K562 (cell line): ENCODE data around the gene WWC2. TPM values are rescaled to one million over a fixed set of nuclear protein-coding genes. Genes with fewer than 3 reads are reported as not detected.

Source experiments
- ATAC-seq: fragments of 200-7000 bp; cut with Tn5 transposase; 3 replicates; pipeline ENCODE4 v1.9.1; 2020; ENCODE audit warnings: moderate library complexity
- BruUV-seq: library from RNA; stranded (reverse); fragments of 400-500 nt; replicated peaks from 2 replicates; lab custom pipeline; 2021; lab: Mats Ljungman, UMichigan
- CTCF ChIA-PET: fragments of 300-600 bp; formaldehyde crosslinking; extraction: SDS; loops from one replicate; lab custom pipeline; 2021; ENCODE audit warnings: low intra/inter-chr PET ratio; lab: Yijun Ruan, JAX
- POLR2A ChIA-PET: fragments of 300-600, 350-650 bp; sonication (Branson Sonifier 250); formaldehyde crosslinking; extraction: SDS; loops from one replicate; lab custom pipeline; 2021; ENCODE audit warnings: antibody characterized with exemption, inconsistent platforms; lab: Yijun Ruan, JAX
- DNase-seq, 4 experiments: peaks; one replicate each; pipeline versions ENCODE4 v3.0.0 to v3.0.0-alpha.2; 2011 to 2018; ENCODE audit warnings: low spot score in 3 of 4, mixed read lengths in 3 of 4; ENCODE audit errors: extremely low read depth in 1 of 4
- FAIRE-seq: peaks from 2 replicates; lab custom pipeline; 2011; peaks lifted over from hg19 to GRCh38; lab: Jason Lieb, UNC
- H2AFZ ChIP-seq: 2 replicates; pipeline ENCODE4 v1.6.0; 2011; ENCODE audit warnings: low read depth, low read length, control low read depth, inconsistent platforms
- H3K27ac ChIP-seq: fragments of 200-600 bp; 3 replicates; pipeline ENCODE4 v1.8.0; 2011; ENCODE audit warnings: low read depth, mild to moderate bottlenecking, control low read depth, inconsistent platforms, low read length, moderate library complexity, mixed read lengths; ENCODE audit errors: extremely low read depth
- H3K27me3 ChIP-seq, 2 experiments: fragments of 300-600 bp in 1 of 2; 2 replicates in 1 of 2; 3 replicates in 1 of 2; pipeline versions ENCODE4 v1.6.0 to v1.8.0; 2011; ENCODE audit warnings: inconsistent platforms in 2 of 2, low read length in 2 of 2, mild to moderate bottlenecking in 1 of 2, mixed read lengths in 1 of 2, moderate library complexity in 1 of 2; ENCODE audit not compliant: control insufficient read depth in 2 of 2, insufficient read depth in 2 of 2
- H3K36me3 ChIP-seq: fragments of 300-600 bp; 3 replicates; pipeline ENCODE4 v1.8.0; 2011; ENCODE audit warnings: mild to moderate bottlenecking, low read length, inconsistent platforms; ENCODE audit not compliant: control insufficient read depth, insufficient read depth
- H3K4me1 ChIP-seq, 2 experiments: fragments of 200-600 bp in 1 of 2; replicated peaks in 1 of 2; 2 replicates in 1 of 2; 3 replicates in 1 of 2; pipeline versions ENCODE4 v1.5.1 to v1.8.0; 2011; ENCODE audit warnings: inconsistent platforms in 2 of 2, low read length in 2 of 2, mild to moderate bottlenecking in 1 of 2, mixed read lengths in 1 of 2, moderate library complexity in 1 of 2; ENCODE audit not compliant: control insufficient read depth in 2 of 2, insufficient read depth in 2 of 2
- H3K4me2 ChIP-seq: 2 replicates; pipeline ENCODE4 v1.6.1; 2011; ENCODE audit warnings: low read length, control low read depth, inconsistent platforms, mixed read lengths; ENCODE audit not compliant: insufficient read depth
- H3K4me3 ChIP-seq: fragments of 200-600 bp; sonication (generic), shearing (Covaris generic); 2 replicates; pipeline ENCODE4 v1.5.1; 2016; ENCODE audit warnings: control low read depth, inconsistent platforms
- H3K79me2 ChIP-seq: fragments of 200-600 bp; 3 replicates; pipeline ENCODE4 v1.8.0; 2011; ENCODE audit warnings: low read length, inconsistent platforms; ENCODE audit not compliant: control insufficient read depth, insufficient read depth
- H3K9ac ChIP-seq, 2 experiments: 2 replicates each; pipeline versions ENCODE4 v1.6.0 to v1.6.1; 2011; ENCODE audit warnings: low read depth in 2 of 2, low read length in 2 of 2, control low read depth in 1 of 2, inconsistent platforms in 1 of 2, mild to moderate bottlenecking in 1 of 2, mixed read lengths in 1 of 2; ENCODE audit not compliant: insufficient read depth in 1 of 2
- H3K9me1 ChIP-seq: one replicate; pipeline ENCODE4 v1.6.0; 2011; ENCODE audit warnings: inconsistent platforms, mild to moderate bottlenecking, low read length, moderate library complexity; ENCODE audit not compliant: control insufficient read depth, insufficient read depth
- H3K9me3 ChIP-seq: replicated peaks from 2 replicates; pipeline ENCODE4 v1.5.1; 2011; ENCODE audit warnings: low read depth, low read length, inconsistent platforms; ENCODE audit not compliant: control insufficient read depth, insufficient read depth
- H4K20me1 ChIP-seq: replicated peaks from 2 replicates; pipeline ENCODE4 v1.6.1; 2011; ENCODE audit warnings: low read length, inconsistent platforms, mixed read lengths; ENCODE audit not compliant: control insufficient read depth, insufficient read depth
- CUX1 ChIP-seq: fragments of 200-800 bp; sonication (Bioruptor generic); IDR thresholded peaks from 2 replicates; pipeline ENCODE4 v1.6.1; 2016; ENCODE audit warnings: missing genetic modification characterization, missing compliant biosample characterization
- SLC30A9 ChIP-seq: fragments of 250-450 bp; sonication (Bioruptor Pico); IDR thresholded peaks from 2 replicates; pipeline ENCODE4 v1.8.0; 2022; ENCODE audit warnings: mild to moderate bottlenecking, moderate library complexity
- WGBS: fragments of 100-300 bp; shearing (Covaris generic); methylation state at CpG from one replicate; pipeline ENCODE4 v1.1.6; 2016; ENCODE audit warnings: low coverage, mixed read lengths; ENCODE audit not compliant: insufficient coverage; ENCODE audit errors: missing lambda C conversion rate; 5-methylcytosine and 5-hydroxymethylcytosine counted together
- in situ Hi-C: fragments of 300-500 bp; cut with MboI; formaldehyde crosslinking; loops from 4 replicates; pipeline ENCODE4 v1.15.0; 2018; ENCODE audit warnings: inconsistent platforms, mixed read lengths
- intact Hi-C: fragments of 100-400 bp; cut with micrococcal nuclease; formaldehyde crosslinking; loops from 2 replicates; pipeline ENCODE4 v1.14.2; 2022
- polyA plus RNA-seq, 8 experiments: library from polyadenylated mRNA; depleted of rRNA in 4 of 8; stranded (reverse) in 5 of 8; unstranded in 3 of 8; fragments of >200 nt; fragmentation: Nextera tagmentation in 2 of 8; fragmentation: Illumina TruSeq in 1 of 8; extraction: Ambion mirVana in 2 of 8; extraction: Trizol in 1 of 8; gene quantifications; 2 replicates each; pipeline versions ENCODE4 v1.2.1 to v1.2.3, GENCODE V29; 2011 to 2014; ENCODE audit warnings: inconsistent platforms in 1 of 8, missing spikeins in 1 of 8
- total RNA-seq, 7 experiments: library from RNA; depleted of rRNA in 6 of 7; stranded (reverse); fragments of >200 nt in 6 of 7; fragmentation: Illumina TruSeq in 2 of 7; extraction: Trizol in 2 of 7; gene quantifications; 2 replicates each; pipeline versions ENCODE4 v1.2.1 to v1.2.3, GENCODE V29; 2011 to 2021; ENCODE audit warnings: low replicate concordance in 1 of 7

Gene WWC2
- total and polyA plus RNA-seq, 9 of the 15 experiments (the other 6 are each of a cell fraction or from before 2014, with no cell fraction given), result 3.7 to 39.4 (median 19.6) TPM

- intact Hi-C loops (no loop called here), in situ Hi-C loops (no loop called here)
- FAIRE-seq (no peak), ATAC-seq (no peak), DNase-seq (no peak)
- Histone ChIP-seq H3K9me1 (no peaks in the 10 kb centered on the region), H3K4me1 (no peaks in the 10 kb centered on the region), H4K20me1 (no peaks in the 10 kb centered on the region), H2AFZ (no peak overlapping the region), H3K4me2 (no peak overlapping the region), H3K36me3 (peaks cover 8% of the 10 kb centered on the region; the same call in 1 of the 3 replicates), H3K79me2 (no peaks in the 10 kb centered on the region), H3K9me3 (no peaks in the 10 kb centered on the region), H3K27me3 (no peaks in the 10 kb centered on the region), H3K9ac (no peak overlapping the region), H3K27ac (no peak overlapping the region), H3K4me3 (no peak overlapping the region)
- WGBS, result 82% methylated on average over 3 of the region's 3 CpGs
- no peak for TF ChIP-seq SLC30A9 (CRISPR knock-in tag)
- TF ChIP-seq CUX1, result no peak
- ChIA-PET POLR2A (no interaction called here), CTCF (no interaction called here)
- no TSS peak for BruUV-seq
Measured at GRCh38 chr4:183297675-183298074, 198.6 kb downstream of the WWC2 start.
